OCI-LY7 (cell line): Measurements from ENCODE around the gene MMD. TPM values are rescaled to one million over a fixed set of nuclear protein-coding genes. Genes with fewer than 3 reads are reported as not detected.

Experiments used
- BruUV-seq: library from RNA; stranded (reverse); fragments of 400-500 nt; replicated peaks from 2 replicates; lab custom pipeline; 2021; lab: Mats Ljungman, UMichigan
- CTCF ChIA-PET: fragments of 300-600 bp; sonication (Branson Sonifier 250); formaldehyde crosslinking; loops from one replicate; lab custom pipeline; 2022; ENCODE audit warnings: antibody characterized with exemption; ENCODE audit not compliant: unreplicated experiment; lab: Charles Lee
- POLR2A ChIA-PET: fragments of 300-600 bp; sonication (Branson Sonifier 250); formaldehyde crosslinking; loops from one replicate; lab custom pipeline; 2022; ENCODE audit warnings: antibody characterized with exemption; lab: Charles Lee
- DNase-seq: peaks from one replicate; pipeline ENCODE4 v3.0.0-alpha.2; 2015; ENCODE audit warnings: low spot score
- H2AFZ ChIP-seq: fragments of 200-600 bp; sonication (generic), shearing (Covaris generic); 2 replicates; pipeline ENCODE4 v1.6.1; 2014; ENCODE audit warnings: mild to moderate bottlenecking, antibody characterized with exemption, low read length, moderate library complexity
- H3K27ac ChIP-seq: fragments of 200-600 bp; sonication (generic); 2 replicates; pipeline ENCODE4 v1.5.1; 2014; ENCODE audit warnings: mixed run types, low read depth, mild to moderate bottlenecking, moderate library complexity, low read length, inconsistent platforms; ENCODE audit not compliant: poor library complexity, severe bottlenecking
- H3K36me3 ChIP-seq: fragments of 200-600 bp; sonication (generic); 2 replicates; pipeline ENCODE4 v1.6.1; 2014; ENCODE audit warnings: mild to moderate bottlenecking, antibody characterized with exemption, low read length, moderate library complexity, mixed read lengths; ENCODE audit not compliant: insufficient read depth
- H3K4me1 ChIP-seq: fragments of 200-600 bp; sonication (generic); 2 replicates; pipeline ENCODE4 v1.5.1; 2014; ENCODE audit warnings: mild to moderate bottlenecking, low read length; ENCODE audit not compliant: insufficient read depth, poor library complexity, severe bottlenecking
- H3K4me2 ChIP-seq: fragments of 200-600 bp; sonication (generic); 2 replicates; pipeline ENCODE4 v1.6.1; 2014; ENCODE audit warnings: mild to moderate bottlenecking, low read length
- H3K4me3 ChIP-seq: fragments of 200-600 bp; sonication (generic); 2 replicates; pipeline ENCODE4 v1.5.1; 2014; ENCODE audit warnings: mild to moderate bottlenecking, low read depth, low read length; ENCODE audit not compliant: poor library complexity, severe bottlenecking
- H3K79me2 ChIP-seq: fragments of 200-600 bp; sonication (generic); 2 replicates; pipeline ENCODE4 v1.6.1; 2016; ENCODE audit warnings: low read depth, mild to moderate bottlenecking, low read length, moderate library complexity, mixed read lengths; ENCODE audit not compliant: insufficient read depth
- H3K9me2 ChIP-seq: fragments of 200-600 bp; sonication (generic); 2 replicates; pipeline ENCODE4 v1.6.1; 2016; ENCODE audit warnings: mild to moderate bottlenecking, low read length, mixed read lengths; ENCODE audit not compliant: insufficient read depth
- H3K9me3 ChIP-seq: fragments of 200-600 bp; sonication (generic); 2 replicates; pipeline ENCODE4 v1.6.1; 2014; ENCODE audit warnings: mild to moderate bottlenecking, mixed run types, low read length, mixed read lengths
- H4K20me1 ChIP-seq: fragments of 200-600 bp; sonication (generic); 2 replicates; pipeline ENCODE4 v1.6.1; 2014; ENCODE audit warnings: mild to moderate bottlenecking, antibody characterized with exemption, low read length, moderate library complexity, mixed read lengths; ENCODE audit not compliant: insufficient read depth
- CTCF ChIP-seq: fragments of 200-600 bp; sonication (generic); conservative IDR thresholded peaks from 2 replicates; pipeline ENCODE4 v1.5.1; 2014; ENCODE audit warnings: mild to moderate bottlenecking, antibody characterized with exemption, low read length, moderate library complexity, mixed read lengths
- EZH2phosphoT487 ChIP-seq: fragments of 200-600 bp; sonication (generic); IDR thresholded peaks from 2 replicates; pipeline ENCODE4 v1.6.1; 2018; ENCODE audit warnings: low read depth, borderline replicate concordance, mild to moderate bottlenecking, mixed run types, antibody characterized with exemption, low read length, moderate library complexity, mixed read lengths
- intact Hi-C: fragments of 100-400 bp; cut with micrococcal nuclease; formaldehyde crosslinking; loops from one replicate; pipeline ENCODE4 v1.10.0; 2022; ENCODE audit not compliant: unreplicated experiment
- total RNA-seq, 2 experiments: library from RNA; depleted of rRNA in 1 of 2; stranded (reverse); fragments of >200 nt in 1 of 2; shearing (Covaris generic) in 1 of 2; gene quantifications; 2 replicates each; pipeline ENCODE4 v1.2.3, GENCODE V29; 2014 to 2022

The MMD gene
- total RNA-seq, 2 experiments from 2014 or later = 42.7 to 43.8 TPM

- TF ChIP-seq EZH2phosphoT487 (no peak), CTCF (no peak)
- no peaks in the 10 kb centered on the region for H3K9me3 ChIP-seq
- ChIA-PET POLR2A (no interaction called here), CTCF (no interaction called here)
- H3K36me3 ChIP-seq = no peaks in the 10 kb centered on the region
- H3K79me2 ChIP-seq = no peaks in the 10 kb centered on the region
- H3K27ac ChIP-seq = no peak overlapping the region
- no TSS peak for BruUV-seq
- peaks cover 9% of the 10 kb centered on the region for H3K4me1 ChIP-seq
- H2AFZ ChIP-seq = no peak overlapping the region
- H4K20me1 ChIP-seq = no peaks in the 10 kb centered on the region
- intact Hi-C loops = no loop called here
- H3K4me2 ChIP-seq = no peak overlapping the region
- DNase-seq = no peak
- H3K9me2 ChIP-seq = no peaks in the 10 kb centered on the region
- no peak overlapping the region for H3K4me3 ChIP-seq
Observed at GRCh38 chr17:55451203-55451641, 29.6 kb upstream of the MMD start.

- Histone ChIP-seq H3K36me3 (no peaks in the 10 kb centered on the region), H3K27ac (no peak overlapping the region), H4K20me1 (no peaks in the 10 kb centered on the region), H3K4me2 (no peak overlapping the region), H3K4me3 (no peak overlapping the region), H3K9me3 (no peaks in the 10 kb centered on the region), H3K4me1 (peaks cover 10% of the 10 kb centered on the region), H3K9me2 (no peaks in the 10 kb centered on the region), H2AFZ (no peak overlapping the region), H3K79me2 (no peaks in the 10 kb centered on the region)
- CTCF ChIA-PET = no interaction called here
- DNase-seq = no peak
- TF ChIP-seq EZH2phosphoT487 = no peak
- no peak for TF ChIP-seq CTCF
- BruUV-seq = no TSS peak
- intact Hi-C loops = no loop called here
- POLR2A ChIA-PET = no interaction called here
Observed at GRCh38 chr17:55450232-55450825, 28.7 kb upstream of the MMD start.

DNA sequence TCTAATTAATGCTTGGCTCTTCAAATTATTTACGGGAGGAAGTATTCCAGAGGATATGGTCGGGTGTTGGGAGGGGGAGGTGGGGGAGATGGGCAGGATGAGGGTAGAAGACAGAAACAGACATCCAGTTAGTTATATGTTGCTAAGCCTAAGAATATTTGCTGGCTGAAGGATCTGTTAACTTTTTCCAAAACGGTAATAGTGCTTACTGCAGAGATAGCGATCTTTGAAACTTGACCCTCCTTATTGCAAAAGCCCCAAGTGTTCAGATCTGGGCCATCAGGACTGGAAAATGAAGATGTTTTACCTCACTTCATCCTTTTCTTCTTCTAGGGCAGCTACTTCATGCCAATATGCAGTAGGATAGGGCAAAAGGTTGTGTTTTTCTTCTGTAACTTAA lies 27.0 kb upstream of the MMD start:
- intact Hi-C loops = no loop called here
- TF ChIP-seq EZH2phosphoT487 (no peak), CTCF (no peak)
- DNase-seq = no peak
- H3K79me2 ChIP-seq = no peaks in the 10 kb centered on the region
- H3K4me2 ChIP-seq = no peak overlapping the region
- no peaks in the 10 kb centered on the region for H3K36me3 ChIP-seq
- H4K20me1 ChIP-seq = no peaks in the 10 kb centered on the region
- ChIA-PET POLR2A (no interaction called here), CTCF (no interaction called here)
- H2AFZ ChIP-seq = no peak overlapping the region
- no TSS peak for BruUV-seq
- H3K27ac ChIP-seq = no peak overlapping the region
- H3K4me1 ChIP-seq = peaks cover 15% of the 10 kb centered on the region
- no peaks in the 10 kb centered on the region for H3K9me2 ChIP-seq
- no peak overlapping the region for H3K4me3 ChIP-seq
- H3K9me3 ChIP-seq = no peaks in the 10 kb centered on the region
